Endothelial cell of umbilical vein (primary cell): ENCODE measurements around the gene MIR17HG.

Experiments
- EZH2 ChIP-seq: IDR thresholded peaks from 2 replicates; pipeline ENCODE4 v1.6.1; 2012; ENCODE audit warnings: borderline replicate concordance, low read depth, mild to moderate bottlenecking, moderate library complexity, low read length, inconsistent platforms; ENCODE audit not compliant: severe bottlenecking
- JUN ChIP-seq: IDR thresholded peaks from 2 replicates; pipeline ENCODE4 v1.6.1; 2011; ENCODE audit warnings: borderline replicate concordance, low read depth; ENCODE audit not compliant: insufficient read length, insufficient read depth
- MYC ChIP-seq: IDR thresholded peaks from one replicate; pipeline ENCODE4 v1.6.1; 2011; ENCODE audit warnings: mild to moderate bottlenecking, low read depth, low read length
- POLR2A ChIP-seq: IDR thresholded peaks from 2 replicates; pipeline ENCODE4 v1.6.1; 2012; ENCODE audit warnings: low read depth, mild to moderate bottlenecking, control low read depth, low read length
- POLR2AphosphoS5 ChIP-seq: IDR thresholded peaks from 2 replicates; pipeline ENCODE4 v1.6.1; 2012; ENCODE audit warnings: low read depth, mild to moderate bottlenecking, control low read depth, low read length, moderate library complexity; ENCODE audit not compliant: insufficient read depth
- TF ChIP-seq, protein P1 (sequence below), 2 donors: IDR thresholded peaks; 1 replicate in 1 of 2; 2 replicates in 1 of 2; pipeline ENCODE4 v1.5.1; 2011; ENCODE audit warnings: low read length in 2 of 2, mild to moderate bottlenecking in 2 of 2, moderate library complexity in 2 of 2, control low read depth in 1 of 2, inconsistent platforms in 1 of 2, low read depth in 1 of 2; ENCODE audit not compliant: insufficient read depth in 1 of 2; ENCODE audit errors: extremely low read depth in 1 of 2
- TF ChIP-seq, protein P2 (sequence below): IDR thresholded peaks from 2 replicates; pipeline ENCODE4 v1.6.1; 2011; ENCODE audit not compliant: insufficient read depth, insufficient read length

DNA sequence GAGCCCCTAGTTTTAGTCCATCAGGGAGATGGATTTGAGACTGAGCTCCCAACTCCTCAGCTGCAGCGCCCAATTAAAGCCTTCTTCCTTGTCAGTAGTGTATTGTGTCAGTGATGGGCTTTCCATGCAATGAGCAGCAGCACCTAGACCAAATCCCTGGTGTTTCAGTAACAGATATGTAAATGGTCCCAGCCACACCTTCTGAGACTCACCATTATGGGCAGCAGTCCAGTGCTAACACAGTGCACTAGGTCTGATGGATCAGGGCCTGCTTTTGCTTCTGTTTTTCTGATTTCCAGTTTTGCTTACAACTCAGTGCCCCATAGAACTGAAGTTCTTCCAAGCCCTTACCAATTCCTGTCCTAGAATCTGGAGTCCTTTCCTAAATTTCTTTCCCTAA is 41.8 kb upstream of the MIR17HG start:
- TF ChIP-seq, protein P1, sequence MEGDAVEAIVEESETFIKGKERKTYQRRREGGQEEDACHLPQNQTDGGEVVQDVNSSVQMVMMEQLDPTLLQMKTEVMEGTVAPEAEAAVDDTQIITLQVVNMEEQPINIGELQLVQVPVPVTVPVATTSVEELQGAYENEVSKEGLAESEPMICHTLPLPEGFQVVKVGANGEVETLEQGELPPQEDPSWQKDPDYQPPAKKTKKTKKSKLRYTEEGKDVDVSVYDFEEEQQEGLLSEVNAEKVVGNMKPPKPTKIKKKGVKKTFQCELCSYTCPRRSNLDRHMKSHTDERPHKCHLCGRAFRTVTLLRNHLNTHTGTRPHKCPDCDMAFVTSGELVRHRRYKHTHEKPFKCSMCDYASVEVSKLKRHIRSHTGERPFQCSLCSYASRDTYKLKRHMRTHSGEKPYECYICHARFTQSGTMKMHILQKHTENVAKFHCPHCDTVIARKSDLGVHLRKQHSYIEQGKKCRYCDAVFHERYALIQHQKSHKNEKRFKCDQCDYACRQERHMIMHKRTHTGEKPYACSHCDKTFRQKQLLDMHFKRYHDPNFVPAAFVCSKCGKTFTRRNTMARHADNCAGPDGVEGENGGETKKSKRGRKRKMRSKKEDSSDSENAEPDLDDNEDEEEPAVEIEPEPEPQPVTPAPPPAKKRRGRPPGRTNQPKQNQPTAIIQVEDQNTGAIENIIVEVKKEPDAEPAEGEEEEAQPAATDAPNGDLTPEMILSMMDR (IDR thresholded peaks at IDR 0.05; ENCODE audit: extremely low read depth in 1 of 2, insufficient read depth in 1 of 2, low read depth in 1 of 2, low read length in 2 of 2), result no peak
- TF ChIP-seq POLR2A, result no peak
- TF ChIP-seq JUN, result no peak
- TF ChIP-seq, protein P2, sequence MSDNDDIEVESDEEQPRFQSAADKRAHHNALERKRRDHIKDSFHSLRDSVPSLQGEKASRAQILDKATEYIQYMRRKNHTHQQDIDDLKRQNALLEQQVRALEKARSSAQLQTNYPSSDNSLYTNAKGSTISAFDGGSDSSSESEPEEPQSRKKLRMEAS, result no peak
- TF ChIP-seq POLR2AphosphoS5, result no peak
- no peak for TF ChIP-seq EZH2
- TF ChIP-seq MYC, result no peak
